Measurements from ENCODE around the gene SYNPO2.

GRCh38 chr4:119081542-119081859 is 192.8 kb downstream of the SYNPO2 start:
- TF ChIP-seq CTCF (IDR thresholded peaks at IDR 0.05) (no peak), POLR2A (IDR thresholded peaks at IDR 0.05) (no peak)

Data from testis (tissue), 2 donors.